Common myeloid progenitor, CD34-positive (primary cell): Measurements from ENCODE around the gene MROH7.
A peak's percentile ranks its signal among the peaks of the same experiment; 100 is the strongest.

Source experiments
- CTCF ChIA-PET: fragments of 350-600 bp; sonication (Branson Sonifier 250); formaldehyde crosslinking; loops from one replicate; lab custom pipeline; 2021; ENCODE audit warnings: antibody characterized with exemption; lab: Charles Lee
- POLR2A ChIA-PET: fragments of 350-600 bp; sonication (Branson Sonifier 250); formaldehyde crosslinking; loops from one replicate; lab custom pipeline; 2021; ENCODE audit warnings: antibody characterized with exemption; lab: Charles Lee
- DNase-seq, 3 donors: peaks; one replicate each; pipeline versions ENCODE4 v3.0.0 to v3.0.0-alpha.2; 2013
- H3K27ac ChIP-seq, 2 experiments: 1 replicate in 1 of 2; 2 replicates in 1 of 2; pipeline ENCODE4 v1.7.0; 2013; ENCODE audit warnings: inconsistent platforms in 2 of 2, low read length in 2 of 2, mild to moderate bottlenecking in 2 of 2, low read depth in 1 of 2, moderate library complexity in 1 of 2; ENCODE audit not compliant: severe bottlenecking in 2 of 2, insufficient read depth in 1 of 2, poor library complexity in 1 of 2
- H3K27me3 ChIP-seq, 5 experiments: replicated peaks in 2 of 5; 1 replicate in 3 of 5; 2 replicates in 2 of 5; pipeline versions ENCODE4 v1.6.1 to v1.7.0; 2013; ENCODE audit warnings: low read length in 4 of 5, mild to moderate bottlenecking in 2 of 5, moderate library complexity in 2 of 5, inconsistent platforms in 1 of 5; ENCODE audit not compliant: insufficient read depth in 5 of 5, control insufficient read depth in 4 of 5
- H3K36me3 ChIP-seq, 4 experiments: 1 replicate in 2 of 4; 2 replicates in 2 of 4; pipeline versions ENCODE4 v1.6.1 to v1.7.0; 2013; ENCODE audit warnings: low read length in 3 of 4, control low read depth in 1 of 4, mild to moderate bottlenecking in 1 of 4; ENCODE audit not compliant: control insufficient read depth in 4 of 4, insufficient read depth in 4 of 4
- H3K4me1 ChIP-seq, 4 experiments: 1 replicate in 3 of 4; 2 replicates in 1 of 4; pipeline versions ENCODE4 v1.6.1 to v1.7.1; 2013; ENCODE audit warnings: low read length in 3 of 4, mild to moderate bottlenecking in 3 of 4, control low read depth in 1 of 4, inconsistent platforms in 1 of 4, moderate library complexity in 1 of 4; ENCODE audit not compliant: control insufficient read depth in 4 of 4, insufficient read depth in 4 of 4; ENCODE audit errors: control extremely low read depth in 1 of 4
- H3K4me3 ChIP-seq, 7 experiments: 1 replicate in 4 of 7; 2 replicates in 3 of 7; pipeline versions ENCODE4 v1.5.1 to v1.7.0; 2013; ENCODE audit warnings: mild to moderate bottlenecking in 7 of 7, low read length in 6 of 7, moderate library complexity in 6 of 7, inconsistent platforms in 2 of 7, low read depth in 2 of 7, control low read depth in 1 of 7; ENCODE audit not compliant: insufficient read depth in 4 of 7, control insufficient read depth in 1 of 7; ENCODE audit errors: extremely low read depth in 1 of 7
- H3K9me3 ChIP-seq, 5 experiments: 1 replicate in 4 of 5; 2 replicates in 1 of 5; pipeline versions ENCODE4 v1.6.1 to v1.7.1; 2013; ENCODE audit warnings: low read length in 4 of 5, mild to moderate bottlenecking in 2 of 5, inconsistent platforms in 1 of 5, low read depth in 1 of 5, moderate library complexity in 1 of 5; ENCODE audit not compliant: control insufficient read depth in 4 of 5, insufficient read depth in 2 of 5; ENCODE audit errors: control extremely low read depth in 1 of 5
- WGBS: methylation state at CpG from one replicate; pipeline ENCODE4 v1.1.5; 2013; ENCODE audit not compliant: insufficient coverage; 5-methylcytosine and 5-hydroxymethylcytosine counted together

The MROH7 gene

DNA sequence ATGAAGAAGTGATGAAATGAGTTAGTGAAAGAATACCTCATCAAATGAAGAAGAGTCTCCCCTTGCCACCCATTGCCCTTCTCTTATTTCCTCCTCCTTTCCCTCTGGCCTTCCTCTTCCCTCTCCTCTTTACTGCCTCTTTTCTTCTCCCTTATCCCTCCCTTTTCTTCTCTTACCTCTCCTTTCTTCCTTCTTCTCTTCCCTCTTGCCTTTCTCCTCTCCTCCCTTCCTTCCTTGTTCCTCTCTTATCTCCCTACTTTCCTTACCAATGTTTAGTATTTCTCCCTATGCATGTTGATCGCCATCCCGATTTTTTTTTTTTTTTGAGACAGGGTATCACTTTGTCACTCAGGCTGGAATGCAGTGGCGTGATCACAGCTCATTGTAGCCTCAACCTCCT is 8.8 kb downstream of the MROH7 start:
- no peak for DNase-seq
- Histone ChIP-seq H3K4me1 (peaks cover 4 to 18% (median 12%) of the 10 kb centered on the region in 4 experiments), H3K36me3 (no peaks in the 10 kb centered on the region), H3K4me3 (no peak overlapping the region), H3K27me3 (no peaks in the 10 kb centered on the region), H3K9me3 (no peaks in the 10 kb centered on the region), H3K27ac (no peak overlapping the region)
- 100% methylated on average over 2 of the region's 3 CpGs for WGBS
- ChIA-PET CTCF (interaction anchor here (0.8 to 1.6 kb wide), 2 partner anchors 9 to 13 kb away, joined by 3 to 4 read pairs; no protein-coding TSS in a partner anchor), POLR2A (interaction anchor here (0.5 to 0.6 kb wide), 2 partner anchors 12 to 31 kb away, joined by 3 to 7 read pairs; no protein-coding TSS in a partner anchor)

DNA sequence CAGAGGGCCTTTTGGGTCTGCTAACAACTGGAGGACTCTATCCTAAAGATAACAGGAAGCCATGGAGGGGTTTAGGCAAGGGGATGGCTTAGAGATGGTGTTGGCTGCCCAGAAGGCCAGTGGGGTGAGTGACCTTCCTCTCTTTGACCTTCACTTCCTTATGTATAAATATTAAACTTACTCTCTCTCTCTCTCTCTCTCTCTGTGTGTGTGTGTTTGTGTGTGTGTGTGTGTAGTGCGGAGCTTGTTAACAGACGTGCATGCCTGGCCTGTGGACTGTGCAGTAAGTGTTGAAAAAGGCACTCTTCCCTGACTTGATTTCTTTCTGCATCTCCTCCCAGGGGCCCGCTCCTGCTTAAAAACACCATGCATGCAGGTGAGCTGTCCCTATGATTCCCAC is 10.0 kb downstream of the MROH7 start:
- Histone ChIP-seq H3K4me3 (no peak overlapping the region), H3K4me1 (peaks cover 4 to 18% (median 12%) of the 10 kb centered on the region in 4 experiments), H3K27ac (no peak overlapping the region), H3K27me3 (no peaks in the 10 kb centered on the region), H3K36me3 (no peaks in the 10 kb centered on the region), H3K9me3 (no peaks in the 10 kb centered on the region)
- WGBS, result no CpG with 5 or more reads among the region's 3 CpGs
- ChIA-PET POLR2A (no interaction called here), CTCF (interaction anchor here (1.0 to 1.6 kb wide), 4 partner anchors 8 to 12 kb away, joined by 3 to 4 read pairs (median 3); no protein-coding TSS in a partner anchor)
- no peak for DNase-seq

DNA sequence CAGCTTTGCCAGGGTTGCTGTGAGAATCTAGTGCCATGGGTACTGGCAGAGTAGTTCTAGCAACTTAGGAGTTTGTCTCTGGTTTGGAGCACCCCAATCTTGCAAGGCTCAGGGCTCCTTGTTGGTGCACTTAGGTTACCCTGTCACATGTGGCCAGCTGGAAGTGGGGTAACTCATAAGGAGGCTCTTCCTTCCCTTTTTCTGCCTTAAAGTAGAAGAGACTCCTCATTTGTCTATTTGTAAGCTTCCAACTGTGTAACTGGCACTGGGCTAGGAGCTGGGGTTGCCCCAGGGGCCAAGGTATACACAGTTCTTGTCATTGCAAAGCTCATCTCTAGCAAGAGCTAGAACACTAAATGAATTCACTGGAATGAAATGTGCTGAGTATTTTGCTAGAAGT is 10.6 kb downstream of the MROH7 start:
- ChIA-PET CTCF (interaction anchor here (1.2 to 1.4 kb wide), 2 partner anchors 11 to 12 kb away, joined by 3 read pairs; no protein-coding TSS in a partner anchor), POLR2A (no interaction called here)
- no peak overlapping the region for H3K27ac ChIP-seq
- no peaks in the 10 kb centered on the region for H3K9me3 ChIP-seq
- no peaks in the 10 kb centered on the region for H3K27me3 ChIP-seq
- peak in 2 of 3 donors; percentile 46 to 48 for DNase-seq
- H3K4me1 ChIP-seq, result peaks cover 4 to 18% (median 12%) of the 10 kb centered on the region in 4 experiments
- H3K36me3 ChIP-seq, result no peaks in the 10 kb centered on the region
- peak overlapping the region in 1 of 7 experiments; percentile 13 for H3K4me3 ChIP-seq

DNA sequence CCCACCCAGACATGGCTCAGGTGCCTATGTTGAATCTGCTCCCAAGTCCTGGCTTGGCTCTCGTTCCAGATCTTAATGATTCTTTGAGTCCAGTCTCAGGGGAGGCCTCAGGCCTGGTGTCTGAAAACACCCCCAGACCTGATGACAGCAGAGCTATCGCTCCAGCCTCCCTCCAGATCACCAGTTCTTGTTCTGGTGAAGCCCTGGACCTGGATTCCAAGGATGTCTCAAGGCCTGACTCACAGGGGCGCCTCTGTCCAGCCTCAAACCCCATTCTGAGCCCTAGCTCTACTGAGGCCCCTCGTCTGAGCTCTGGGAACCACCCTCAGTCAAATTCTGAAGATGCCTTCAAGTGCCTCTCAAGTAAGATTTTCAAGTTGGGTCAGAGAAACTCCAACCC is 11.4 kb downstream of the MROH7 start:
- H3K4me3 ChIP-seq, result no peak overlapping the region
- no peak for DNase-seq
- H3K27me3 ChIP-seq, result no peaks in the 10 kb centered on the region
- peaks cover 4 to 18% (median 12%) of the 10 kb centered on the region in 4 experiments for H3K4me1 ChIP-seq
- CTCF ChIA-PET, result interaction anchor here (1.3 kb wide), 1 partner anchor 15 kb away, joined by 3 read pairs; no protein-coding TSS in a partner anchor
- 94% methylated on average over 4 of the region's 4 CpGs for WGBS
- no peak overlapping the region for H3K27ac ChIP-seq
- no peaks in the 10 kb centered on the region for H3K36me3 ChIP-seq
- POLR2A ChIA-PET, result no interaction called here
- H3K9me3 ChIP-seq, result no peaks in the 10 kb centered on the region

DNA sequence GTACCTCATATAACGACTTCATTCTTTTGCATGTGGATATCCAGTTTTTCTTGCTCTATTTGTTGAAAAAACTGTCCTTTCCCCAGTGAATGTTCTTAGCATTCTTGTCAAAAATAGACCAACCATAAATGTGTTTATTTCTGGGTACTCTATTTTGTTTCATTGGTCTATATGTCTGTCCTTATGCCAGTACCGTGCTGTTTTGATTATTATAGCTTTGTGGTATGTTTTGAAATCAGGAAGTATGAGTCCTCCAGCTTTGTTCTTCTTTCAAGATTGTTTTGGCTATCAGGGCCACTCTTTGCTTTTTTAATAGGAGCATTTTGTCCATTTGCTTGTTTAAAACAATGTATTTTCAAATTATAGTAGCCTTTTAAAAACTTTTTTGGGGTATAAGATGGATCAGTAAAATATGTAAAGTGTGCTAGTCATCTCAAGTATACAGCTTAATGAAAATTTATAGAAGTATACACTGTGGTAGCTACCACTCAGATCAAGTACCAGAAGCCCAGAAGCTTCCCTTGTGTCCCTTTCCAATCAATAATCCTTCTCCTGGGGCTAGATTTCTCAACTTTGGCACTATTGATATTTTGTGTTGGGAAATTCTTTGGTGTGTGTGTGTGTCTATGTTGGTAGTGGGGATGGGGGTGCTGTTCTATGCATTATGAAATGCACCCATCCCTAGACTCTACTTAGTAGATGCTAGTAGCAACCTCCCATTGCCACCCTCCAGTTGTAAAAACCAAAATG is 16.8 kb downstream of the MROH7 start:
- ChIA-PET CTCF (interaction anchor here (1.2 kb wide), 1 partner anchor 28 kb away, joined by 3 read pairs; no protein-coding TSS in a partner anchor), POLR2A (interaction anchor here (0.6 kb wide), 1 partner anchor 101 kb away, joined by 3 read pairs; no protein-coding TSS in a partner anchor)
- WGBS, result no CpG with 5 or more reads among the region's 2 CpGs
- no peaks in the 10 kb centered on the region for H3K4me1 ChIP-seq
- no peaks in the 10 kb centered on the region for H3K27me3 ChIP-seq
- no peak overlapping the region for H3K27ac ChIP-seq
- DNase-seq, result no peak
- no peaks in the 10 kb centered on the region for H3K36me3 ChIP-seq
- no peak overlapping the region for H3K4me3 ChIP-seq
- H3K9me3 ChIP-seq, result no peaks in the 10 kb centered on the region

DNA sequence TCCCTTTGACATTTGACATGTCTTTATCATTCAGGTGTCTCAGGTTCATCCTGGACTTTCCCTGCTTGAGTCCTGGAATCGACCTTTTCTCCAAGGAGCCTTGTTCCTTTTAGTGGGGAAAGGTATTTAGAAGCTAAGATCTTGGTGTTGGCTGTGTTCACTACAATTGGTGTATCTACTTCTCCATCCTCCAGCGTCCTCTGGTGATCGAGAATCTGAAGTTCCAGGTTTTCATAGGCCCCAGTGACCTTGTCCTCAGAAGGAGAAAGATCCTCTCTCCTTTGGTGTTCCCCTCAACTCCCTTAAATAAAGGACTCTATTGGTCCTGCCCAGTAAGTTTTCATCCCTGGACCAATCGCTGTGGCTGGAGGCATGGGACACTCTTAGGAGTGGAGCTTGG is 22.1 kb downstream of the MROH7 start:
- Histone ChIP-seq H3K9me3 (no peaks in the 10 kb centered on the region), H3K27ac (no peak overlapping the region), H3K4me3 (no peak overlapping the region), H3K27me3 (no peaks in the 10 kb centered on the region), H3K36me3 (peaks cover 0 to 3% (median 0%) of the 10 kb centered on the region in 4 experiments), H3K4me1 (no peaks in the 10 kb centered on the region)
- ChIA-PET POLR2A (no interaction called here), CTCF (interaction anchor here (1.8 kb wide), 1 partner anchor 10 kb away, joined by 4 read pairs; no protein-coding TSS in a partner anchor)
- no peak for DNase-seq
- 100% methylated on average over 2 of the region's 4 CpGs for WGBS

DNA sequence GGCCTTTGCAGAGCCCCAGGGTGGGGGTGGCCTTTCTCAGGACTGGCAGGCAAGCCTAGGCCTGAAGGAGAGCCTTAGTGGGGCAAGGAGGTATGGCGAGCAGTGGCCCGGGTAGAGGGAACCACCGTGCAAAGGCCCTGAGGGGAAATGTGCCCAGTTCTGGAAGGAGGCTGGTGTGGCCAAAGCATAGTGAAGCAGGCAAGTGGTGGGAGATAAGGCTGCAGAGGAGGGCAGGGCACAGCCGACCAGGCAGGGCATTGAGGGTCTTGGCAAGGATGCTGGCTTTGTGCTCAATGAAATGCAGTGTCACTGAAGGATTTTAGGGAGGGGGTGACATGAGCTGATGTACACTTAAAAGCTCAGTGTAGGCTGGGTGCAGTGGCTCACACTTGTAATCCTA is 22.8 kb downstream of the MROH7 start:
- H3K27me3 ChIP-seq, result no peaks in the 10 kb centered on the region
- no peak for DNase-seq
- H3K4me1 ChIP-seq, result no peaks in the 10 kb centered on the region
- H3K27ac ChIP-seq, result no peak overlapping the region
- peaks cover 0 to 3% (median 0%) of the 10 kb centered on the region in 4 experiments for H3K36me3 ChIP-seq
- ChIA-PET POLR2A (no interaction called here), CTCF (interaction anchor here (1.8 kb wide), 1 partner anchor 9 kb away, joined by 4 read pairs; no protein-coding TSS in a partner anchor)
- no peak overlapping the region for H3K4me3 ChIP-seq
- WGBS, result 94% methylated on average over 4 of the region's 4 CpGs
- H3K9me3 ChIP-seq, result no peaks in the 10 kb centered on the region
